Skeletal muscle tissue (tissue), 4 donors: ENCODE data around the gene SCUBE1. TPM values are rescaled to one million over a fixed set of nuclear protein-coding genes. Genes with fewer than 3 reads are reported as not detected.

ENCODE experiments used
- H3K27ac ChIP-seq: one replicate; pipeline ENCODE4 v1.7.0; 2013; ENCODE audit warnings: mild to moderate bottlenecking, low read depth, low read length, inconsistent platforms
- H3K27me3 ChIP-seq, 3 donors: one replicate each; pipeline ENCODE4 v1.7.0; 2013; ENCODE audit warnings: low read length in 3 of 3; ENCODE audit not compliant: control insufficient read depth in 3 of 3, insufficient read depth in 3 of 3
- H3K36me3 ChIP-seq, 3 donors: one replicate each; pipeline ENCODE4 v1.7.0; 2013; ENCODE audit warnings: low read length in 3 of 3; ENCODE audit not compliant: control insufficient read depth in 3 of 3, insufficient read depth in 3 of 3
- H3K4me1 ChIP-seq, 3 donors: one replicate each; pipeline ENCODE4 v1.7.0; 2013; ENCODE audit warnings: low read length in 3 of 3, mild to moderate bottlenecking in 3 of 3; ENCODE audit not compliant: control insufficient read depth in 3 of 3, insufficient read depth in 3 of 3
- H3K4me3 ChIP-seq, 3 donors: one replicate each; pipeline ENCODE4 v1.7.0; 2013; ENCODE audit warnings: low read length in 3 of 3
- H3K9ac ChIP-seq, 3 donors: one replicate each; pipeline ENCODE4 v1.7.0; 2013; ENCODE audit warnings: low read length in 3 of 3, mild to moderate bottlenecking in 3 of 3, moderate library complexity in 2 of 3, low read depth in 1 of 3
- H3K9me3 ChIP-seq, 3 donors: one replicate each; pipeline ENCODE4 v1.7.0; 2013; ENCODE audit warnings: low read length in 3 of 3; ENCODE audit not compliant: control insufficient read depth in 3 of 3
- total RNA-seq: library from RNA; depleted of rRNA; stranded (reverse); fragments of >200 nt; gene quantifications from one replicate; pipeline ENCODE4 v1.2.3, GENCODE V29; 2014
- donor health status: Osteomylitis.

Gene SCUBE1
- total RNA-seq, 1 donor from 2014 or later: under 0.01 TPM

- Histone ChIP-seq H3K27ac (no peak overlapping the region), H3K4me1 (peaks cover 8 to 15% (median 12%) of the 10 kb centered on the region in 3 donors), H3K4me3 (no peak overlapping the region)
Measured at GRCh38 chr22:43160497-43161126, 182.6 kb downstream of the SCUBE1 start.

GRCh38 chr22:43159484-43160178 is 183.5 kb downstream of the SCUBE1 start:
- Histone ChIP-seq H3K9ac (no peak overlapping the region), H3K36me3 (peaks cover 4 to 9% (median 5%) of the 10 kb centered on the region in 3 donors), H3K4me1 (peaks cover 8 to 21% (median 11%) of the 10 kb centered on the region in 3 donors), H3K4me3 (no peak overlapping the region), H3K27me3 (no peaks in the 10 kb centered on the region), H3K9me3 (no peaks in the 10 kb centered on the region), H3K27ac (no peak overlapping the region)

More at GRCh38 chr22:43160497-43161126, 182.6 kb downstream of the SCUBE1 start:
- Histone ChIP-seq H3K27me3 (no peaks in the 10 kb centered on the region), H3K9ac (no peak overlapping the region), H3K36me3 (peaks cover 4 to 9% (median 5%) of the 10 kb centered on the region in 3 donors), H3K9me3 (no peaks in the 10 kb centered on the region)

- no peaks in the 10 kb centered on the region for H3K27me3 ChIP-seq
- no peak overlapping the region for H3K4me3 ChIP-seq
- no peak overlapping the region for H3K27ac ChIP-seq
- no peaks in the 10 kb centered on the region for H3K9me3 ChIP-seq
- no peak overlapping the region for H3K9ac ChIP-seq
- peaks cover 4 to 9% (median 5%) of the 10 kb centered on the region in 3 donors for H3K36me3 ChIP-seq
- H3K4me1 ChIP-seq: peaks cover 8 to 16% (median 9%) of the 10 kb centered on the region in 3 donors
Measured at GRCh38 chr22:43158778-43159483, 184.2 kb downstream of the SCUBE1 start.

- Histone ChIP-seq H3K9me3 (no peaks in the 10 kb centered on the region), H3K9ac (no peak overlapping the region), H3K4me1 (peaks cover 0 to 11% (median 2%) of the 10 kb centered on the region in 3 donors), H3K27ac (no peak overlapping the region), H3K4me3 (no peak overlapping the region), H3K36me3 (peaks cover 4 to 9% (median 5%) of the 10 kb centered on the region in 3 donors), H3K27me3 (no peaks in the 10 kb centered on the region)
Measured at GRCh38 chr22:43157874-43158546, 185.2 kb downstream of the SCUBE1 start.

GRCh38 chr22:43156413-43156812 is 186.8 kb downstream of the SCUBE1 start:
- no peaks in the 10 kb centered on the region for H3K9me3 ChIP-seq

GRCh38 chr22:43155789-43156188 is 187.4 kb downstream of the SCUBE1 start:
- peaks cover 0 to 1% (median under 1%) of the 10 kb centered on the region in 3 donors for H3K36me3 ChIP-seq
- H3K27ac ChIP-seq: no peak overlapping the region
- H3K4me1 ChIP-seq: peaks cover 15 to 25% (median 20%) of the 10 kb centered on the region in 3 donors
- no peak overlapping the region for H3K4me3 ChIP-seq
- H3K27me3 ChIP-seq: no peaks in the 10 kb centered on the region
- no peaks in the 10 kb centered on the region for H3K9me3 ChIP-seq
- no peak overlapping the region for H3K9ac ChIP-seq

More at GRCh38 chr22:43156413-43156812, 186.8 kb downstream of the SCUBE1 start:
- Histone ChIP-seq H3K36me3 (peaks cover 2 to 5% (median 2%) of the 10 kb centered on the region in 3 donors), H3K4me1 (peaks cover 11 to 22% (median 16%) of the 10 kb centered on the region in 3 donors), H3K27ac (no peak overlapping the region), H3K9ac (no peak overlapping the region), H3K4me3 (no peak overlapping the region), H3K27me3 (no peaks in the 10 kb centered on the region)

- H3K9ac ChIP-seq: no peak overlapping the region
- H3K4me3 ChIP-seq: no peak overlapping the region
- no peaks in the 10 kb centered on the region for H3K36me3 ChIP-seq
- peaks cover 17 to 29% (median 21%) of the 10 kb centered on the region in 3 donors for H3K4me1 ChIP-seq
- H3K27ac ChIP-seq: no peak overlapping the region
- no peaks in the 10 kb centered on the region for H3K27me3 ChIP-seq
- H3K9me3 ChIP-seq: no peaks in the 10 kb centered on the region
Measured at GRCh38 chr22:43154887-43155536, 188.2 kb downstream of the SCUBE1 start.

GRCh38 chr22:43153899-43154298 is 189.3 kb downstream of the SCUBE1 start:
- H3K36me3 ChIP-seq: no peaks in the 10 kb centered on the region
- no peaks in the 10 kb centered on the region for H3K9me3 ChIP-seq
- no peak overlapping the region for H3K4me3 ChIP-seq
- no peaks in the 10 kb centered on the region for H3K27me3 ChIP-seq
- peaks cover 17 to 29% (median 21%) of the 10 kb centered on the region in 3 donors for H3K4me1 ChIP-seq
- H3K27ac ChIP-seq: no peak overlapping the region
- H3K9ac ChIP-seq: no peak overlapping the region

GRCh38 chr22:43152357-43153071 is 190.7 kb downstream of the SCUBE1 start:
- peak overlapping the region; percentile 76 to 83 (median 83) for H3K9ac ChIP-seq
- peak overlapping the region; percentile 66 for H3K27ac ChIP-seq
- H3K4me1 ChIP-seq: peaks cover 17 to 29% (median 21%) of the 10 kb centered on the region in 3 donors

More at GRCh38 chr22:43152357-43153071, 190.7 kb downstream of the SCUBE1 start:
- Histone ChIP-seq H3K27me3 (no peaks in the 10 kb centered on the region), H3K36me3 (no peaks in the 10 kb centered on the region), H3K9me3 (no peaks in the 10 kb centered on the region), H3K4me3 (peak overlapping the region; percentile 76 to 79 (median 76))
